Raji (cell line): ENCODE data around the gene DCUN1D3.

ENCODE experiments used
- POLR2A ChIP-seq: IDR thresholded peaks from 2 replicates; pipeline ENCODE4 v1.6.1; 2011; ENCODE audit warnings: low read depth, low read length, control low read depth; ENCODE audit not compliant: insufficient read depth

Gene DCUN1D3

GRCh38 chr16:20879175-20880040, 20.8 kb downstream of the DCUN1D3 start:
- TF ChIP-seq POLR2A, result no peak

GRCh38 chr16:20878682-20879147, 21.4 kb downstream of the DCUN1D3 start:
- no peak for TF ChIP-seq POLR2A

GRCh38 chr16:20875355-20875650, 24.9 kb downstream of the DCUN1D3 start:
- no peak for TF ChIP-seq POLR2A

- no peak for TF ChIP-seq POLR2A
These were observed 26.0 kb downstream of the DCUN1D3 start for GRCh38 chr16:20874088-20874581.

GRCh38 chr16:20873331-20873730, 26.8 kb downstream of the DCUN1D3 start:
- no peak for TF ChIP-seq POLR2A

- TF ChIP-seq POLR2A, result no peak
These were observed 28.0 kb downstream of the DCUN1D3 start for GRCh38 chr16:20871941-20872815.

- no peak for TF ChIP-seq POLR2A
These were observed 28.9 kb downstream of the DCUN1D3 start for GRCh38 chr16:20871258-20871657.

GRCh38 chr16:20870122-20870820, 29.9 kb downstream of the DCUN1D3 start:
- no peak for TF ChIP-seq POLR2A

GRCh38 chr16:20868890-20869289, 31.3 kb downstream of the DCUN1D3 start:
- no peak for TF ChIP-seq POLR2A

- no peak for TF ChIP-seq POLR2A
These were observed 32.6 kb downstream of the DCUN1D3 start for GRCh38 chr16:20867585-20867984.

- TF ChIP-seq POLR2A, result no peak
These were observed 33.4 kb downstream of the DCUN1D3 start for GRCh38 chr16:20866801-20867200.

- no peak for TF ChIP-seq POLR2A
These were observed 33.9 kb downstream of the DCUN1D3 start for GRCh38 chr16:20866145-20866772.

- TF ChIP-seq POLR2A, result no peak
These were observed 34.6 kb downstream of the DCUN1D3 start for GRCh38 chr16:20865420-20866131.

GRCh38 chr16:20862162-20862960, 37.8 kb downstream of the DCUN1D3 start:
- TF ChIP-seq POLR2A, result no peak

GRCh38 chr16:20860361-20860760, 39.8 kb downstream of the DCUN1D3 start:
- no peak for TF ChIP-seq POLR2A
